HG03159 (cell line): ENCODE results near the gene GLRA2.

ENCODE experiments used
- ATAC-seq: cut with Tn5 transposase; IDR thresholded peaks from one replicate; pipeline ENCODE4 v1.9.1; 2021; ENCODE audit warnings: mild to moderate bottlenecking, moderate library complexity; ENCODE audit not compliant: unreplicated experiment

The GLRA2 gene

GRCh38 chrX:14697451-14697850, 168.1 kb downstream of the GLRA2 start:
- peak; percentile 91 for ATAC-seq

- no peak for ATAC-seq
Measured at GRCh38 chrX:14698790-14699189, 169.5 kb downstream of the GLRA2 start.

DNA sequence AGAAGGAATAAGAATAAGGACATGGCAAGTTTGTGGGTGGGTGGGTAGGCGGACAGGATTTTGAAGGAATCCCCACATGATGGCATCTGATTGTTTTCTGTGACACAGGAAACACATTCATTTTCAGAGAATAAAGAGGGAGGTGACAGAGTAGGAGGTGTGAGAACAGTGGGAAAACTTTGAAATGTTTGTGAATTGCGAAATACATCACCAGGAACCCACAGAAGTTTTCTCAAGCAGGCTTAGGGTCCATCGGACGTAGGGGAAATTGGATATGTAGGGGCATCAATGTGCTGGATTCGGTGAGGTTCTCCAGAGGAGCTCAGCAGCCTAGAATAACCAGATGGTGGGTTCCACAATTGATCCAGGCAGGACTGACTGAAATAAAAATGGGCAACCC, 171.6 kb downstream of the GLRA2 start:
- no peak for ATAC-seq

GRCh38 chrX:14702145-14702544, 172.8 kb downstream of the GLRA2 start:
- ATAC-seq = no peak

GRCh38 chrX:14712096-14712495, 182.8 kb downstream of the GLRA2 start:
- ATAC-seq = no peak

- no peak for ATAC-seq
Measured at GRCh38 chrX:14717949-14718348, 188.6 kb downstream of the GLRA2 start.

DNA sequence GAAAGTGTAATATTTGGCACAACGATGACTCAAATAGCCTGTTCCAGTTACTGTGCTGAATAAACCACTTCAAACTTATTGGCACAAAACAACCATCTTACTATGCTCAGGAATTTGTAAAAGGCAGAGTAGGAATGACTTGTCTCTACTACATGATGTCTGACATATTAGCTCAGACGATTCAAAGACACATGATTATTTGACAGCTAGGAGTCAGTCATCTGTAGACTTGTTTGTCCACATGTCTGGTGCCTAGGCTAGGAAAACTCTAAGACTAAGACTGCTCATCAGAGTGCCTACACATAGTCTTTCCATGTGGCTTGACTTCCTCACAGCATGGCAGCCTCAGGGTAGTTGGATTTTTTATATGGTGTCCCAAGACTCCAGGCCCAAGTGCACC, 189.1 kb downstream of the GLRA2 start:
- ATAC-seq = no peak

- no peak for ATAC-seq
Measured at GRCh38 chrX:14729058-14729457, 199.7 kb downstream of the GLRA2 start.

DNA sequence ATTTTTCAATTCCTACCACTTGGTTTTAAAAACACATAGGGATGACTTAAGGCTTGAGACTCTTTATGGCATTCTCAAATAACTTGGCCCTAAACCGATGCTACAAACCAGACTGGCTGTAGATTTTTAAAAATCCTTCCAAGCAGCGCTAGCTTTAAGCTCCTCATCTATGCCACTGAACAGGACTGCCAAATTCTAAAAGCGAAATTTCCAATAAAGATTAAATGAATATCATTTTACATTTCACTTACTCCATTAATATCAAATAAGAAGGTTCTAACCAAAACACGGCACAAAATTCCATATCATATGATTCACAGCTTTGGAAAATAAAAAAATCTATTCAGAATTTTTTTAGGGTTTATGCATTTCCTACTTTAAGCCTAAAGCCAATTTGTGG, 209.3 kb downstream of the GLRA2 start:
- no peak for ATAC-seq

DNA sequence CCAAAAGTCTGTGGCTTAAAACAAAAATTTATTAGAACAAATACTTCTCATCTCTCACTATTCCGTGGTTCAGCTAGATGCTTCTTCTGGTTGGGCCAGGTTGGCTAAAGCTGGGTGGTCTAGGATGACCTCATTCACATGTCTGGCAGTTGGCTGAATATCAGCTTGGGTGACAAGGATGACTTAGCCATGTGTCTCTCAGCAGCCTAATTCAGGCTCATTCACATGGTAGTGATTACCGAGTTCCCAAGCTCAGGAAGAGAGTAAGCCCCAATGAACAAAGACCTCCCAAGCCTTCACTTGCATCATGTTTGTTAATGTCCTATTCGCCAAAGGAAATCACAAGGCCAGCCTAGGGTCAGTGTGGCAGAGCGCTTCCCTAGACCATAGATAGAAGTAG, 224.1 kb downstream of the GLRA2 start:
- ATAC-seq = no peak

DNA sequence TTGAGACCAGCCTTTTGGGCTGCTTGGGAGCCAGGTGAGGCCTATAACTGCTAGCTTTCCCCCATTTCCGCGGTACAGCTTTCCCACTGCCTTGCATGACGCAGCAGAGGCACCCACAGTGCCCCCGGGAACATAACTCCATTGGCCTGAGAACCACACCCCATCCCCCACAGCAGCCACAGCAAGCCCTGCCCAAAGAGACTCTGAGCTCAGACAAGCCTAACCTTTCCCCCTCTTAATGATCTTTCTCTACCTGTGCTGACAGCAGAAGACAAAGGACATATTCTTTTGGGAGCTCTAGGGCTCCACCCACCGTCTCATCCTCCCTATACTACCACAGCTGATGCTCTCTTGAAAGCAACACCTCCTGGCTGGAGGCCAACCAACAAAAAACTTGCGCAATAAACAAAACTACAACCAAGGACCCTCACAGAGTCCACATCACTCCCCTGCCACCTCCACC, 228.7 kb downstream of the GLRA2 start:
- no peak for ATAC-seq

GRCh38 chrX:14775416-14775815, 246.1 kb downstream of the GLRA2 start:
- ATAC-seq = no peak

DNA sequence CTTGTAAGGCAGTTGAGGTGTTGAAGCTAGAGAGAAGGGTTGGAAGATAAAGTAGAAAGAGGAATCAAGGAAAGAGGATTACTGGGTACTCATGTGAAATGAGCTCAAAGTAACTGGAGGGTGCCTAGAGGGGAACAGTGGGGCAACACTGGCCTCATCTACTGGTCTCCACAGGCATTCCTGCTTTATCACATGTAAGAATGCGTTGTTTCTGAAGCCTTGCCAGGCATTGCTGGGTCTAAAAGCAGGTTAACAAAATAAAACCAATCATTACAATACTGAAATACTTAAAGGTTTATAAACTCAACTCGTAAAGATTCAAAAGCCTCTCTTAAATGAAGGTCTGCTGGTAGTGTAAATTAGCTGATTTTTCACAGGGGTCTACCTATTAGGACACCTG, 247.6 kb downstream of the GLRA2 start:
- no peak for ATAC-seq

- no peak for ATAC-seq
Measured at GRCh38 chrX:14777525-14777924, 248.2 kb downstream of the GLRA2 start.

DNA sequence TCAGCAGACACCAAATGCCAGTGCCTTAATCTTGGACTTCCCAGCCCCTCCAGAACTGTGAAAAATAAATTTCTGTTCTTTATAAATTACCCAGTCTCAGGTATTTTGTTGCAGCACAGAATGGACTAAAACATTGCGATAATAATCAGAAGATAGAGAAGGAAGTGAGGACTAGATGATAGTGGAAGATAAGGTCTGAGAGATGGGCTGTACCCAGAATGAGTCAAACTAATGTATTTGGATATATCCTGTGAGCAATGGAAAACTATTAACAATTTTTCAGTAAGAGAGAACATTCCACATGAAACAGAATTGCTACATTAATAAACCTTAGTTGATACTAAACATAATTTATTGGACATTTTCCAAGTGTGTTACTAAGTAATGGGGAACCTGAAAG, 250.2 kb downstream of the GLRA2 start:
- ATAC-seq = no peak
